Large intestine (tissue), 3 donors: ENCODE measurements around the gene VWA7. TPM values are rescaled to one million over a fixed set of nuclear protein-coding genes. Genes with fewer than 3 reads are reported as not detected.

Experiments used
- DNase-seq, 2 donors: peaks; one replicate each; pipeline versions ENCODE4 v3.0.0 to v3.0.0-alpha.2; 2013
- H3K27ac ChIP-seq: one replicate; pipeline ENCODE4 v1.5.1; 2013; ENCODE audit warnings: low read length
- H3K27me3 ChIP-seq: 2 replicates; pipeline ENCODE4 v1.6.1; 2013; ENCODE audit warnings: low read length; ENCODE audit not compliant: control insufficient read depth, insufficient read depth
- H3K36me3 ChIP-seq: 2 replicates; pipeline ENCODE4 v1.6.1; 2013; ENCODE audit warnings: low read length; ENCODE audit not compliant: control insufficient read depth, insufficient read depth
- H3K4me1 ChIP-seq: one replicate; pipeline ENCODE4 v1.6.1; 2013; ENCODE audit warnings: low read length; ENCODE audit not compliant: control insufficient read depth, insufficient read depth
- H3K4me3 ChIP-seq: one replicate; pipeline ENCODE4 v1.5.1; 2013; ENCODE audit warnings: low read length
- H3K9me3 ChIP-seq: one replicate; pipeline ENCODE4 v1.6.1; 2013; ENCODE audit warnings: mild to moderate bottlenecking, low read depth, low read length, moderate library complexity; ENCODE audit not compliant: control insufficient read depth
- WGBS: methylation state at CpG from one replicate; pipeline ENCODE4 v1.1.5; 2013; ENCODE audit warnings: low lambda C conversion rate; ENCODE audit not compliant: insufficient coverage; 5-methylcytosine and 5-hydroxymethylcytosine counted together
- polyA plus RNA-seq: library from polyadenylated mRNA; unstranded; fragments of 120-200 nt; gene quantifications from one replicate; pipeline ENCODE4 v1.2.1, GENCODE V29; 2013

VWA7 gene
- polyA plus RNA-seq, 1 donor = 10.1 TPM

DNA sequence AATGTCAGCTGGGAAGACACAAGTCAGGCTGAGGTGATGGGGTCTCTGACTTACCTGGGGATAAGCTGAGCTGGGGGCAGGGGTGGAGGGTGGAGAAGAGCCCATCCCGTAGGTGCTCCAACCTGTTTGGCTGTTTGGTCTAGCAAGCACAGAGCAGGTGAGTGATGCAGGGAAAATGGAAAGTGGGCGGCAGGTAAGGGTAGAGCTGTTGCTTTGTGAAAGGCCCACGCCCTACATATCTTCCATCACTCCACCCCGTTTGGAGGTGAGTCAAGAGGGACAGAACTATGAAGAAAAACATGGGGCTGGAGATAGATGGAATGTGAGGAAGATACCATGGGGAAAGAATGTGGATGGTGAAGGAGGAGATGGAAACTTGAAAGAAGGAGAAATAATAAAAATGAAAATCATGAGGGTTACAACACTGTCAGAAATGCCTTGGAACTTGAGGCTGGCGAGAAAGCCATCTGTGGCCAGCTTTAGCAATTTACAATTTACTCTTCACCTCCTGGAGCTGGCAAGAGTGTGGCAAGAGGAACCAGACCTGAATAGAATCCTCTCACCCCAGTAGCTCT lies 56.8 kb downstream of the VWA7 start:
- Histone ChIP-seq H3K4me3 (no peak overlapping the region), H3K27me3 (no peaks in the 10 kb centered on the region), H3K36me3 (no peaks in the 10 kb centered on the region), H3K9me3 (peaks cover 2% of the 10 kb centered on the region), H3K4me1 (peaks cover 7% of the 10 kb centered on the region), H3K27ac (no peak overlapping the region)
- WGBS = 50% methylated on average over 1 of the region's 5 CpGs
- no peak for DNase-seq

- peaks cover 16% of the 10 kb centered on the region for H3K4me1 ChIP-seq
- DNase-seq = no peak
- H3K36me3 ChIP-seq = no peaks in the 10 kb centered on the region
- H3K27me3 ChIP-seq = no peaks in the 10 kb centered on the region
- H3K9me3 ChIP-seq = peaks cover 2% of the 10 kb centered on the region
- no CpG with 5 or more reads among the region's 6 CpGs for WGBS
- no peak overlapping the region for H3K4me3 ChIP-seq
- no peak overlapping the region for H3K27ac ChIP-seq
These were observed 58.1 kb downstream of the VWA7 start for GRCh38 chr6:31719001-31719400.

DNA sequence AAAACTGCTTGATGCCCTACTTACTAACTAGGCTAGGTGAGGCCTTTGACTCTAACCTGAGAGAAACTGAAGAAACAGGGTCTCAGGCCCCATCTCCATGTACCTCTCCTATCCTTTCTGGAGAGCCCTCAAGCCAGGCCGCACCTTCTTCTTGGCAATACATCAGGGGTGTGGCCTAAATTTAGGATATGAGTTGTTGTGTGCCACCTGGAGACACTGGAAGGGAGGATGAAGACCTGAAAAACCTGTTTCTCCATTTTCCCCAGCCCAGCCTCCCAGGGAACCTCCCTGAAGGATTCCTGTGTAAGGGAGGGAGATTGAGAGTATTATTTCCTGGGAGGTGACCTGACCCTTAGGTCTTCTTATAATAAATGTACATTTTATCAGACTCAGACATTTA lies 58.9 kb downstream of the VWA7 start:
- DNase-seq = peak in 1 of 2 donors; percentile 78
- no CpG with 5 or more reads among the region's 1 CpG for WGBS
- H3K9me3 ChIP-seq = no peaks in the 10 kb centered on the region
- no peaks in the 10 kb centered on the region for H3K27me3 ChIP-seq
- H3K4me1 ChIP-seq = peaks cover 24% of the 10 kb centered on the region
- no peak overlapping the region for H3K27ac ChIP-seq
- H3K36me3 ChIP-seq = no peaks in the 10 kb centered on the region
- no peak overlapping the region for H3K4me3 ChIP-seq

- Histone ChIP-seq H3K27me3 (no peaks in the 10 kb centered on the region), H3K36me3 (no peaks in the 10 kb centered on the region), H3K27ac (no peak overlapping the region), H3K9me3 (no peaks in the 10 kb centered on the region), H3K4me1 (peaks cover 26% of the 10 kb centered on the region), H3K4me3 (no peak overlapping the region)
- no CpG with 5 or more reads among the region's 10 CpGs for WGBS
- peak in 1 of 2 donors; percentile 15 for DNase-seq
These were observed 59.5 kb downstream of the VWA7 start for GRCh38 chr6:31717499-31718222.

Other genes with a start within 250 kb of the VWA7 start
- gene MCCD1, start 248.4 kb downstream of the VWA7 start, polyA plus RNA-seq = not detected
- 499 TPM for gene DDX39B, start 235.3 kb downstream of the VWA7 start, polyA plus RNA-seq
- gene ATP6V1G2, start 230.7 kb downstream of the VWA7 start, polyA plus RNA-seq = 9.1 TPM
- 23.4 TPM for gene NFKBIL1, start 229.7 kb downstream of the VWA7 start, polyA plus RNA-seq
- 0.96 TPM for gene LTA, start 205.0 kb downstream of the VWA7 start, polyA plus RNA-seq
- gene TNF, start 201.8 kb downstream of the VWA7 start, polyA plus RNA-seq = 1.5 TPM
- 20.1 TPM for gene LTB, start 194.9 kb downstream of the VWA7 start, polyA plus RNA-seq
- gene LST1, start 191.1 kb downstream of the VWA7 start, polyA plus RNA-seq = 19.8 TPM
- gene NCR3, start 184.3 kb downstream of the VWA7 start, polyA plus RNA-seq = 1.7 TPM
- 57.1 TPM for gene AIF1, start 162.1 kb downstream of the VWA7 start, polyA plus RNA-seq
- 122 TPM for gene PRRC2A, start 156.6 kb downstream of the VWA7 start, polyA plus RNA-seq
- gene BAG6, start 124.7 kb downstream of the VWA7 start, polyA plus RNA-seq = 220 TPM
- 14.1 TPM for gene APOM, start 121.4 kb downstream of the VWA7 start, polyA plus RNA-seq
- 21.5 TPM for gene C6orf47, start 116.5 kb downstream of the VWA7 start, polyA plus RNA-seq
- 21.4 TPM for gene GPANK1, start 112.3 kb downstream of the VWA7 start, polyA plus RNA-seq
- gene CSNK2B, start 111.2 kb downstream of the VWA7 start, polyA plus RNA-seq = 196 TPM
- 18.7 TPM for gene LY6G5B, start 107.4 kb downstream of the VWA7 start, polyA plus RNA-seq
- gene LY6G5C, start 96.3 kb downstream of the VWA7 start, polyA plus RNA-seq = 2.6 TPM
- 62.5 TPM for gene ABHD16A, start 74.0 kb downstream of the VWA7 start, polyA plus RNA-seq
- gene LY6G6F, start 70.5 kb downstream of the VWA7 start, polyA plus RNA-seq = 0.07 TPM
- 0.19 TPM for gene LY6G6D, start 62.0 kb downstream of the VWA7 start, polyA plus RNA-seq
- gene LY6G6C, start 55.6 kb downstream of the VWA7 start, polyA plus RNA-seq = 0.25 TPM
- gene MPIG6B, start 54.0 kb downstream of the VWA7 start, polyA plus RNA-seq = 0.88 TPM
- gene DDAH2, start 48.0 kb downstream of the VWA7 start, polyA plus RNA-seq = 82.6 TPM
- 486 TPM for gene CLIC1, start 40.8 kb downstream of the VWA7 start, polyA plus RNA-seq
- gene MSH5, start 37.3 kb downstream of the VWA7 start, polyA plus RNA-seq = 51.0 TPM
- gene SAPCD1, start 14.7 kb downstream of the VWA7 start, polyA plus RNA-seq = 15.0 TPM
- 34.2 TPM for gene VARS1, start 18.4 kb upstream of the VWA7 start, polyA plus RNA-seq
- gene LSM2, start 29.6 kb upstream of the VWA7 start, polyA plus RNA-seq = 51.4 TPM
- gene HSPA1L, start 38.0 kb upstream of the VWA7 start, polyA plus RNA-seq = 2.8 TPM
- 115 TPM for gene HSPA1A, start 38.2 kb upstream of the VWA7 start, polyA plus RNA-seq
- 241 TPM for gene HSPA1B, start 50.4 kb upstream of the VWA7 start, polyA plus RNA-seq
- 174 TPM for gene NEU1, start 85.5 kb upstream of the VWA7 start, polyA plus RNA-seq
- 157 TPM for gene SLC44A4, start 101.7 kb upstream of the VWA7 start, polyA plus RNA-seq
- 50.5 TPM for gene EHMT2, start 120.4 kb upstream of the VWA7 start, polyA plus RNA-seq
- 11.8 TPM for gene ZBTB12, start 124.8 kb upstream of the VWA7 start, polyA plus RNA-seq
- gene C2, start 150.4 kb upstream of the VWA7 start, polyA plus RNA-seq = 9.3 TPM
- 37.1 TPM for gene CFB, start 168.8 kb upstream of the VWA7 start, polyA plus RNA-seq
- 77.7 TPM for gene NELFE, start 181.6 kb upstream of the VWA7 start, polyA plus RNA-seq
- 52.6 TPM for gene SKIC2, start 181.8 kb upstream of the VWA7 start, polyA plus RNA-seq
- gene DXO, start 194.8 kb upstream of the VWA7 start, polyA plus RNA-seq = 20.0 TPM
- gene C4A, start 204.7 kb upstream of the VWA7 start, polyA plus RNA-seq = 92.9 TPM
- gene C4B, start 237.5 kb upstream of the VWA7 start, polyA plus RNA-seq = 91.2 TPM